Caco-2 (cell line): ENCODE results near the gene PAPPA. TPM values are rescaled to one million over a fixed set of nuclear protein-coding genes. Genes with fewer than 3 reads are reported as not detected.

Source experiments
- BruUV-seq: library from RNA; stranded (reverse); fragments of 400-500 nt; replicated peaks from 2 replicates; lab custom pipeline; 2021; lab: Mats Ljungman, UMichigan
- CTCF ChIA-PET: fragments of 300-600 bp; sonication (Branson Sonifier 250); formaldehyde crosslinking; loops from one replicate; lab custom pipeline; 2022; ENCODE audit warnings: antibody characterized with exemption; lab: Charles Lee
- POLR2A ChIA-PET: fragments of 300-600 bp; sonication (Branson Sonifier 250); formaldehyde crosslinking; loops from one replicate; lab custom pipeline; 2022; ENCODE audit warnings: antibody characterized with exemption; lab: Charles Lee
- DNase-seq, 2 experiments: peaks; one replicate each; pipeline versions ENCODE4 v3.0.0 to v3.0.0-alpha.2; 2020 to 2022
- H3K27me3 ChIP-seq: replicated peaks from 2 replicates; pipeline ENCODE4 v1.6.0; 2011; ENCODE audit warnings: low read length; ENCODE audit not compliant: control insufficient read depth, insufficient read depth
- H3K36me3 ChIP-seq: 2 replicates; pipeline ENCODE4 v1.5.1; 2011; ENCODE audit warnings: low read length; ENCODE audit not compliant: control insufficient read depth, insufficient read depth
- H3K4me1 ChIP-seq: fragments of 250-450 bp; sonication (Bioruptor Pico); 2 replicates; pipeline ENCODE4 v1.5.1; 2020; ENCODE audit warnings: mild to moderate bottlenecking
- H3K4me3 ChIP-seq: 2 replicates; pipeline ENCODE4 v1.5.1; 2011; ENCODE audit warnings: low read depth, mild to moderate bottlenecking, control low read depth, low read length
- H3K9me3 ChIP-seq: fragments of 250-450 bp; sonication (Bioruptor Pico); 2 replicates; pipeline ENCODE4 v1.5.1; 2020; ENCODE audit warnings: mild to moderate bottlenecking, moderate library complexity
- H3K27ac Mint-ChIP-seq: one replicate; pipeline ENCODE4 v1.8.0; 2022; ENCODE audit warnings: mixed read lengths; ENCODE audit not compliant: unreplicated experiment
- H3K27me3 Mint-ChIP-seq: one replicate; pipeline ENCODE4 v1.8.0; 2022; ENCODE audit warnings: mixed read lengths; ENCODE audit not compliant: insufficient read depth, unreplicated experiment
- H3K36me3 Mint-ChIP-seq: one replicate; pipeline ENCODE4 v1.8.0; 2022; ENCODE audit warnings: mild to moderate bottlenecking, mixed read lengths; ENCODE audit not compliant: insufficient read depth, unreplicated experiment
- H3K4me1 Mint-ChIP-seq: one replicate; pipeline ENCODE4 v1.8.0; 2022; ENCODE audit warnings: low read depth, mixed read lengths; ENCODE audit not compliant: unreplicated experiment
- H3K4me3 Mint-ChIP-seq: one replicate; pipeline ENCODE4 v1.8.0; 2022; ENCODE audit warnings: mild to moderate bottlenecking, moderate library complexity, mixed read lengths; ENCODE audit not compliant: unreplicated experiment
- H3K9me3 Mint-ChIP-seq: one replicate; pipeline ENCODE4 v1.8.0; 2022; ENCODE audit warnings: mixed read lengths; ENCODE audit not compliant: unreplicated experiment
- intact Hi-C: fragments of 100-400 bp; cut with micrococcal nuclease; formaldehyde crosslinking; loops from one replicate; pipeline ENCODE4 v1.10.0; 2022; ENCODE audit not compliant: unreplicated experiment
- total RNA-seq: library from RNA; stranded (reverse); gene quantifications from 2 replicates; pipeline ENCODE4 v1.2.3, GENCODE V29; 2022
- TF ChIP-seq, protein P1 (sequence below), 2 experiments: fragments of 200-600 bp in 1 of 2; IDR thresholded peaks; 1 replicate in 1 of 2; 2 replicates in 1 of 2; pipeline versions ENCODE4 v1.5.1 to v1.8.0; 2011 to 2022; ENCODE audit warnings: antibody characterized with exemption in 1 of 2, control low read depth in 1 of 2, inconsistent platforms in 1 of 2, low read depth in 1 of 2, low read length in 1 of 2, mild to moderate bottlenecking in 1 of 2, moderate library complexity in 1 of 2; ENCODE audit not compliant: insufficient read depth in 1 of 2, severe bottlenecking in 1 of 2, unreplicated experiment in 1 of 2

PAPPA gene
- total RNA-seq, 1 experiment from 2014 or later, result not detected

DNA sequence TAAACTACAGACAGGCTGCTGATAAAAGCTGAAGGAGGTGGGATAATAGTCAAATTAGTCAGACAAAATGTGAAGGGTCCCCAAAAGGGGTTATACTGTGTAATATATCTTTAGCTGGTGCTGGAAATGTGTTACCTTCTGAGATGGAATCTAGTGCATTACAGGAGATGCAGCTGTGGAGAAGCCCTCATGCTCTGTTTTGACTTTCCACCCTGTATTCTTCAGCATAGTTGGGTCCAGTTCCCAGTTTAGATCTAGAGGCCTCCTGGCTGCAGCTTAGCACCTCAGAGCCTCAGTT is 122.6 kb downstream of the PAPPA start:
- Histone ChIP-seq H3K36me3 (no peaks in the 10 kb centered on the region), H3K4me1 (no peaks in the 10 kb centered on the region), H3K27me3 (no peaks in the 10 kb centered on the region), H3K4me3 (no peak overlapping the region), H3K9me3 (no peaks in the 10 kb centered on the region)
- no peak overlapping the region for H3K4me3 Mint-ChIP-seq
- no peak overlapping the region for H3K27ac Mint-ChIP-seq
- POLR2A ChIA-PET, result no interaction called here
- intact Hi-C loops, result no loop called here
- no TSS peak for BruUV-seq
- peaks cover 10% of the 10 kb centered on the region for H3K27me3 Mint-ChIP-seq
- no peak for DNase-seq
- no peaks in the 10 kb centered on the region for H3K36me3 Mint-ChIP-seq
- no peaks in the 10 kb centered on the region for H3K4me1 Mint-ChIP-seq
- CTCF ChIA-PET, result no interaction called here
- TF ChIP-seq, protein P1, sequence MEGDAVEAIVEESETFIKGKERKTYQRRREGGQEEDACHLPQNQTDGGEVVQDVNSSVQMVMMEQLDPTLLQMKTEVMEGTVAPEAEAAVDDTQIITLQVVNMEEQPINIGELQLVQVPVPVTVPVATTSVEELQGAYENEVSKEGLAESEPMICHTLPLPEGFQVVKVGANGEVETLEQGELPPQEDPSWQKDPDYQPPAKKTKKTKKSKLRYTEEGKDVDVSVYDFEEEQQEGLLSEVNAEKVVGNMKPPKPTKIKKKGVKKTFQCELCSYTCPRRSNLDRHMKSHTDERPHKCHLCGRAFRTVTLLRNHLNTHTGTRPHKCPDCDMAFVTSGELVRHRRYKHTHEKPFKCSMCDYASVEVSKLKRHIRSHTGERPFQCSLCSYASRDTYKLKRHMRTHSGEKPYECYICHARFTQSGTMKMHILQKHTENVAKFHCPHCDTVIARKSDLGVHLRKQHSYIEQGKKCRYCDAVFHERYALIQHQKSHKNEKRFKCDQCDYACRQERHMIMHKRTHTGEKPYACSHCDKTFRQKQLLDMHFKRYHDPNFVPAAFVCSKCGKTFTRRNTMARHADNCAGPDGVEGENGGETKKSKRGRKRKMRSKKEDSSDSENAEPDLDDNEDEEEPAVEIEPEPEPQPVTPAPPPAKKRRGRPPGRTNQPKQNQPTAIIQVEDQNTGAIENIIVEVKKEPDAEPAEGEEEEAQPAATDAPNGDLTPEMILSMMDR (IDR thresholded peaks at IDR 0.05; ENCODE audit: insufficient read depth in 1 of 2, low read depth in 1 of 2, low read length in 1 of 2, severe bottlenecking in 1 of 2, unreplicated experiment in 1 of 2), result no peak
- no peaks in the 10 kb centered on the region for H3K9me3 Mint-ChIP-seq

DNA sequence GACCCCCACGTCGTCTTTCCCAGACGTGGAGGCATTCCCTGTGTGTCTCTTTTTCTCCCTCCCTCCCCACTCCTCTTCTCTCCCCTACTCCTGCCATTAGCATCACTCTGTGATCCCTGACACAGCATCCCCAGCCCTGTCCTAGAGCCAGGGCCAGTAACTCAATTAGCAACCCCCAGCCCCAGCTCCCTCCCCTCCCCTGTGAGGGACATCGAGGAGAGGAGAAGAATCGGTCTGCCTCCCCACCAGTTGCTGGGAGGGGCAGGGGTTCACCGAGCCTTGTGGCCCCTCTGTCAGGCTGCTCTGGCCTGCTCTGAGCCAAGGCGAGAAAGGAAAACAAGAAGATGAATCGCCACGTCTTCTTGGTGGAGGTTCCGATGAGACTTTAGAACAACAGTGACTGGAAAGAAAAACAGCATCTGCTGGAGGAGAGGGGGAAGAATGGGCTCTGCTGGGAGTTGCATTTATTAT is 123.1 kb downstream of the PAPPA start:
- Mint-ChIP-seq H3K4me1 (no peaks in the 10 kb centered on the region), H3K27me3 (peaks cover 10% of the 10 kb centered on the region), H3K4me3 (no peak overlapping the region), H3K36me3 (no peaks in the 10 kb centered on the region), H3K9me3 (no peaks in the 10 kb centered on the region), H3K27ac (no peak overlapping the region)
- H3K36me3 ChIP-seq, result no peaks in the 10 kb centered on the region
- TF ChIP-seq, protein P1 (IDR thresholded peaks at IDR 0.05; ENCODE audit: insufficient read depth in 1 of 2, low read depth in 1 of 2, low read length in 1 of 2, severe bottlenecking in 1 of 2, unreplicated experiment in 1 of 2), result no peak
- H3K9me3 ChIP-seq, result no peaks in the 10 kb centered on the region
- CTCF ChIA-PET, result no interaction called here
- no peaks in the 10 kb centered on the region for H3K27me3 ChIP-seq
- POLR2A ChIA-PET, result no interaction called here
- no TSS peak for BruUV-seq
- no peaks in the 10 kb centered on the region for H3K4me1 ChIP-seq
- intact Hi-C loops, result no loop called here
- H3K4me3 ChIP-seq, result no peak overlapping the region
- DNase-seq, result no peak

DNA sequence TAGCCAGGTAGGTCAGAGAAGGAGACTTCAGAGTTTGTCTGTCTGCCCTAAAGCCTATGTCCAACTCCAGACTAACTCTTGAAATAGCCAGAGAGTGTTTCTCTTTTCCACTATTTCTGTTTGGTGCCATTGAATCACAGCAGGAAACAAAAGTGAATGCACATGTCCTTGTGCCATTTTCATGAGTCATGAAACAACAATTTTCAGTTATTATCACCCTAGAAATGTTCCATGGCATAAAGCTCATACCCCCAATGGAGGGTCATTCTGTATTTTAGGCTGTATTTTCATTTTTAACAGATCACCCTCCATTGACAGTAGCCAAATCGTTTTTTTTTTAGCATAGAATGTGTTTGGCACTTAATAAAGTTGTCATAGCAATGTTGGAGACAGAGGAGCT is 124.7 kb downstream of the PAPPA start:
- Histone ChIP-seq H3K36me3 (no peaks in the 10 kb centered on the region), H3K4me1 (no peaks in the 10 kb centered on the region), H3K4me3 (no peak overlapping the region), H3K9me3 (no peaks in the 10 kb centered on the region), H3K27me3 (no peaks in the 10 kb centered on the region)
- Mint-ChIP-seq H3K27ac (no peak overlapping the region), H3K9me3 (no peaks in the 10 kb centered on the region), H3K4me1 (no peaks in the 10 kb centered on the region), H3K36me3 (no peaks in the 10 kb centered on the region), H3K4me3 (no peak overlapping the region), H3K27me3 (peaks cover 10% of the 10 kb centered on the region)
- intact Hi-C loops, result no loop called here
- BruUV-seq, result no TSS peak
- POLR2A ChIA-PET, result no interaction called here
- DNase-seq, result no peak
- CTCF ChIA-PET, result no interaction called here
- TF ChIP-seq, protein P1 (IDR thresholded peaks at IDR 0.05; ENCODE audit: insufficient read depth in 1 of 2, low read depth in 1 of 2, low read length in 1 of 2, severe bottlenecking in 1 of 2, unreplicated experiment in 1 of 2), result no peak
